ENCODE data around the gene MTIF2. TPM values are rescaled to one million over a fixed set of nuclear protein-coding genes. Genes with fewer than 3 reads are reported as not detected.
"Not testable (repeated sequence)": the region's sequence is repeated elsewhere in the genome, so short reads cannot be mapped to it uniquely, and the experiment has no call there.

Gene MTIF2
- polyA plus RNA-seq, 4 donors = 19.2 to 44.6 (median 42.5) TPM

- DNase-seq (ENCODE audit: low read depth in 4 of 4, low spot score in 3 of 4) = no peak
Measured at GRCh38 chr2:55245411-55245810, 23.6 kb downstream of the MTIF2 start.

GRCh38 chr2:55242617-55243016, 26.4 kb downstream of the MTIF2 start:
- DNase-seq (ENCODE audit: low read depth in 4 of 4, low spot score in 3 of 4) = no peak

- DNase-seq (ENCODE audit: low read depth in 4 of 4, low spot score in 3 of 4) = not testable (repeated sequence)
Measured at GRCh38 chr2:55241582-55241981, 27.4 kb downstream of the MTIF2 start.

- no peak for DNase-seq (ENCODE audit: low read depth in 4 of 4, low spot score in 3 of 4)
Measured at GRCh38 chr2:55239656-55240222, 29.3 kb downstream of the MTIF2 start.

DNA sequence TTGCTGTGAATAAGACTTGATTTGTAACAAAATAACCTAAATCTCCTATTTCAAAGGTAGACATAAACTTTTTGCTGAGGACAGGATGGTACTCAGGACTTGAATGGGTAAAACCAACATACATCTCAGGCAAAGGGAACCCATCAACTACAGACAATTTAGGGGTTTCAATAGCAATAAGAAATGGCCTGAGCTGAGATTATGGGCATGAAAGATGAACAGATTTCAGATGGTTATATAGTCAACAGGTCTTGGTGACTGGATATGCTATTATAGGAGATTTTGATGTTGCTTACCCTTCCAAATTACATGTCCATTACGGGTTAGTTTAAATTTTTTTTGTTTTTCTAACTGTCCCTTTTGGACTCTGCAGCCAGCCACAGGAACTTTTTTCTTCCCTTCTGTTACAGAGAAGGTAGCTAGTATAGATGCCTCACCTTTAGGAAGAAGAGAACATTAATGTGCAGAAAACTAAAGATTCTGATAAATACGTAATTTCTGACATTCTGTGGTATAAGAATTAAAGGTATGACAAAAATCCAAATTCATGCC, 32.0 kb downstream of the MTIF2 start:
- no peak for DNase-seq (ENCODE audit: low read depth in 4 of 4, low spot score in 3 of 4)

DNA sequence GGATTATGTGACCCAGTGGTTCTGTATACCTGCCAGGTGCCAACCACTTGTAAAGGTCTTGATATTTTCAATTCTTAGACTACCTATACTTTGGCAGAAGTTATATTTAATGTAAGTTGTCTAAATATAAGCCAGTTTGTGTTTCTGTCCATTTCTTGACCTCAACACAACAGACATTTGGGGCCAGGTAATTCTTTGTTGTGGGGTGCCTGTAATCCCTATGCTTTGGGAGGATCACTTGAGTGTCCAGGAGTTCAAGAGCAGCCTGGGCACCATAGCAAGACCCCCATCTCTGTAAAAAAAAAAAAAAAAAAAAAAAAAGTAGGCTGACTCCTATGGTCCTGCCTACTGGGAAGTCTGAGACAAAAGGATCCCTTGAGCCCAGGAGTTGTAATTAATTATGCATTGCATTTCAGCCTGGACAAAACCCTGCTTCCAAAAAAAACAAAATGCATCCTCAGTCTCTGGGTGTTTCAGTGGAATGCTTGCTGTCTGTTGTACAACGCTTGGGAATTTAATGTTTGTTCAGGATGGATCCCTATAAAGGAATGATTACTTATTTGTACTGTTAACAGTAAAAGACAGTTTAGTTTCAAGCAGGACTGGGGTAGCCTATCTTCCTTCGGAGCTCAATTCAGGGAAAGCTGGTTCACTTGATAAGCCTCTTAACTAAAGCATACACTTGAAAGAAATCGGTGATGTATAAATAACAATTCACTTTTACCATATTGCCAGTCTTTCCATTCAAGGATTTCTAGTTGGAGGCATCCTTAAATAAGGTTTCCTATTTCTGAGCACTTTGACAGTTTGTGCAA, 33.1 kb downstream of the MTIF2 start:
- DNase-seq (ENCODE audit: low read depth in 4 of 4, low spot score in 3 of 4) = no peak

DNA sequence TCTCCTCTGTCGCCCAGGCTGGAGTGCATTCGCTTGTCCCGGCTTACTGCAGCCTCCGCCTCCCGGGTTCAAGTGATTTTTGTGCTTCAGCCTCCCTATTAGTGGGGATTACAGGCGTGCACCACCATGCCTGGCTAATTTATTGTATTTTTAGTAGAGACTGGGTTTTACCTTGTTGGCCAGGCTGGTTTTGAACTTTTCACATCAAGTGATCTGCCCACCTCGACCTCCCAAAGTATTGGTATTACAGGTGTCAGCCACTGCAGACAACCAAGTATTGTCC, 35.4 kb downstream of the MTIF2 start:
- DNase-seq (ENCODE audit: low read depth in 4 of 4, low spot score in 3 of 4) = no peak

GRCh38 chr2:55232863-55233657, 36.0 kb downstream of the MTIF2 start:
- no peak for DNase-seq (ENCODE audit: low read depth in 4 of 4, low spot score in 3 of 4)

GRCh38 chr2:55232084-55232862, 36.8 kb downstream of the MTIF2 start, which contains the start of the genes CLHC1 and RPS27A:
Gene CLHC1 (minus strand): TSS chr2:55232293. CDS start chr2:55222411, 9,882 bp downstream.
Gene RPS27A (plus strand): TSS chr2:55232688. CDS start chr2:55232825, 137 bp downstream.
- DNase-seq (ENCODE audit: low read depth in 4 of 4, low spot score in 3 of 4) = peak; percentile 94 to 96 (median 94)

DNA sequence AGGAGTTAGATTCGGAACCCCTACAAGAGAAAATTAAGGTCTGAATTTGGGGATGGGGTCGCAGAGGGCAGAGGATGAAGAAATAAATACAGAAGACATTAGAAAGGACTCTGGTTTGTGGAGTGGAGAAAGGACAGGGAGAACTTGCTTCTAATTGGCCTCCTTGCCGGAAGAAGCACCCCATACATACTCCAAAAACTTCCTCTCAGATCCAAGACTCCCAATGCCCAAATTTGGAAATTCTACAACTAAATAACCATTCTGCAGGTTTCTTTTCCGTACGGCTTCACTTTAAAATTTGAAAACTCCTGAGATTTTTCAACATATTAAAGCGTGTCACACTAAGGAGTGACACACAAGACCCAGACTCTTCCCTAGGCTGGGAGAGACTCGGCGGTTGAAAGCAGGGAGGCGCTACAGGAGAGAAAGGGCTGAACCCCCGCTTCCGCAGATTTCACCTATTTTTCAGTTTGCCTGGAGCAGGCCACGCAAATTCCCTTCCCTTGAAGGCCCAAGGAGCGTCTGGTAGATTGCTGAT, 37.4 kb downstream of the MTIF2 start:
- no peak for DNase-seq (ENCODE audit: low read depth in 4 of 4, low spot score in 3 of 4)

DNA sequence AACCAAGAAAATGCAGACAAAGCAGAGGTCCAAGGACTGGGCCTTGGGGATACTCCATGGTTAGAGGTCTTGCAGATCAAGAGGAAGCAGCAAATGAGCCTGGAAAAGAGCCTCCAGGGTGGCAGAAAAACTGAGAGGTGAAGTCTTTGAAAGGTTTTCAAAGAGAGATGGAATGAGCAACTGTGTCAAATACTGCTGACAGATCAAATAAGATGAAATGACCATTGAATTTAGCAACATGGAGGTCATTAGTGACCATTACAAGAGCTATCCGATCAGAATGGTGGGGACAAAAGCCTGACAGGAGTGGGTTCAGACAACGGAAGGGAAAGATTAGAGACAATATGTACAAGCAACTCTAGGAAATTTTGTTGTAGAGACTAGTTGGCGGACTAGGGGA, 38.5 kb downstream of the MTIF2 start:
- DNase-seq (ENCODE audit: low read depth in 4 of 4, low spot score in 3 of 4) = no peak

DNA sequence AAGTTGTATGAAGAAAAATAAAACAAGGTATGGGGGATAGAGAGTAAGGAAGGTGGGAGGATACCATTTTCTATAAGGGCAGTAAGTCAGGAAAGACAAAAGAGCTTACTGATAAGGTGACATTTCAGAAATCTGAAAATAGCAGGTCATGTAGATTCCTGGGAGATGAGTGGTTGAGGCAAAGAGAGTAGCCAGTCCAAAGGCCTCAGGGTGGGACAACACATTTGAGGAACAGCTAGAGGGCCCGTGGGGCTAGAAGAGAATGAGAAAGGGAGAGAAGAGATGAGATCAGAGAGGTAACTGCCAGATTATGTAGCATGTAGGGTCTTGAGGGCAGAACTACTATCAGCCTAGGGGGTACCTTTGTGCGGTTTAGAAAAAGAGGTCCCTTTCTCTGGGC, 39.8 kb downstream of the MTIF2 start:
- no peak for DNase-seq (ENCODE audit: low read depth in 4 of 4, low spot score in 3 of 4)

DNA sequence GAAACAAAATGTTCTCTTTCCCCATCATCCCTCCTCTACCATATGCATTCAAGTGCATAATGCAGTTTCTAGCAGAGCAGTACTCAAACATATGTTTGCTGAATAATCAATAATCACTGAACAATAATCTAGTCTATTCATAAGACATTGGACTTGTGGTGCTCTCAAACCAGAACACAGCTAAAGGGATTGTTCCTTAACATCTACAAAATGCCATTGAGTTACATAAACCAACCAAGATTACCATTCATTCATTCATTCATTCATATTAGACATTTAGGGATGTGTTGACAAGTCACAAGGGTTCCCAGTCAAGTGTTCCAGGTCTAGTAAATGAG, 40.8 kb downstream of the MTIF2 start:
- no peak for DNase-seq (ENCODE audit: low read depth in 4 of 4, low spot score in 3 of 4)

GRCh38 chr2:55227437-55228225, 41.4 kb downstream of the MTIF2 start:
- DNase-seq (ENCODE audit: low read depth in 4 of 4, low spot score in 3 of 4) = not testable (repeated sequence)

GRCh38 chr2:55225481-55226020, 43.5 kb downstream of the MTIF2 start:
- no peak for DNase-seq (ENCODE audit: low read depth in 4 of 4, low spot score in 3 of 4)

- no peak for DNase-seq (ENCODE audit: low read depth in 4 of 4, low spot score in 3 of 4)
Measured at GRCh38 chr2:55224761-55225261, 44.2 kb downstream of the MTIF2 start.

DNA sequence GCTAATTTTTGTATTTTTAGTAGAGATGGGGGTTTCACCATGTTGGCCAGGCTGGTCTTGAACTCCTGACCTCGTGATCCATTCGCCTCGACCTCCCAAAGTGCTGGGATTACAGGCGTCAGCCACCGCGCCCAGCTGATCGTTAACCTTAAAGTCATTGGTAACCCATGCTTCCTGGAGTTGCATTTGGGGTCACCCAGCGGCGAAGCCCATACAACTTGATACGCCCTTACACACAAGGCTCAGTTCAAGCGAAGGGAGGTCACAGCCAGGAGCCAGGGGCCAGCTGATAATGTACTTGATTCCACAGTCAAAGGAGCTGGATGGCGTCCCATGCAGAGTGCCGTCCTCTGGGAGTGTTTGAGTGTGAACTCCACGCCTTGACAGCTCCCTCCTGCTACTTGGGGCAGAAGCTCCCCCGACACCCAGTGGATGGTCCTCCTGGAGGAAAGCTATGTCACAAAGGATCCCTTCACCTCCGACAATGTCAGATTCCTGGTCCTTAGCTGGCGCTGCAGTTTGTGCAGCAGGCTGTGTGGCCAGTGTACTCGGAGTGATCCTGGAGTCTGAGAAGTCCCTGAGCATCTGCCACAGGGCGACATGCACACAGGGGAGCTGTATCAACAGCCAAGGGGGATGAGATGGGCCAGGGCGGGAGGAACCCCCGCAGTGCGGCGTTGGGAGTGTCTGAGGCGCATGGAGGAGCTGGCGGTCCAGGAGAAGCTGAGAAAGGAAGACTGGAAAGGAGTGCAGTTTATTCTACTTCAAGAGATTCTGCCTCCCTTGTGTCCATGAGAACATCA, 44.9 kb downstream of the MTIF2 start:
- no peak for DNase-seq (ENCODE audit: low read depth in 4 of 4, low spot score in 3 of 4)

GRCh38 chr2:55213822-55214221, 55.2 kb downstream of the MTIF2 start:
- no peak for DNase-seq (ENCODE audit: low read depth in 4 of 4, low spot score in 3 of 4)
